ENCODE results near the gene IKBKG. TPM values are rescaled to one million over a fixed set of nuclear protein-coding genes. Genes with fewer than 3 reads are reported as not detected.
"Not testable (repeated sequence)": the region's sequence is repeated elsewhere in the genome, so short reads cannot be mapped to it uniquely, and the experiment has no call there.

The IKBKG gene
- total RNA-seq, 1 donor from 2014 or later, result 5.4 TPM

DNA sequence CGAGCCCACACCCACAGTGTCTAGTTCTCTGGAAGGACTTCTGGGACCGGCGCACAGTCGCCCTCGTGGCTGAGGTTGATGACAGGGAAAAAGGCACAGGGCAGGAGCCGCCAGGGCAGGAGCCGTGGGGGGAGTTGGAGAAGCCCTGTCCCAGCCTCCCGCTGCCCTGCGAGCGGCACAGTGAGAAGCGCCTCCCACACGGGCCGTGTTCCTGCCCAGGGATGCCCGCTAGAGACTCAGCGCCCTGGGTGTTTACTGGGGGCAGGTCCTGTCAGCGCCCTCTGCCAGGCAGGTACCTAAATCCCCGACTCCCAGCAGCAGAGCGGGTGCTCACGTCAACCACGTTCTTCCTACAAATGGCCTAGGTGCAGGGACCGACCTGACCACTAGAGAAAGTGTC is 11.5 kb downstream of the IKBKG start:
- not testable (repeated sequence) for DNase-seq

DNA sequence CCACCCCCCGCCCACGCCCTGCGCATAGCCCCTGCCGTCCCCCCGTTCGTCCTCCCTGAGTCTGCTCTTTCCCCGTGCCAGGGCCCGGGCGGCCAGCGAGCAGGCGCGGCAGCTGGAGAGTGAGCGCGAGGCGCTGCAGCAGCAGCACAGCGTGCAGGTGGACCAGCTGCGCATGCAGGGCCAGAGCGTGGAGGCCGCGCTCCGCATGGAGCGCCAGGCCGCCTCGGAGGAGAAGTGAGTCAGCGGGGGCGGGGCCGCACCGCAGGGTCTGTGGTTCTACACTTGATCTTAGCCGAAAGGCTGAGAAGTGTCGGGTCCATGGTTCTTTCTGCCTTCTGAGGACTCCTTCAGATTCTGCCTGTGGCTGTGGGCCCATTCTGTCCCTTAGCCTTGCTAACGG is 12.9 kb downstream of the IKBKG start:
- DNase-seq, result not testable (repeated sequence)

DNA sequence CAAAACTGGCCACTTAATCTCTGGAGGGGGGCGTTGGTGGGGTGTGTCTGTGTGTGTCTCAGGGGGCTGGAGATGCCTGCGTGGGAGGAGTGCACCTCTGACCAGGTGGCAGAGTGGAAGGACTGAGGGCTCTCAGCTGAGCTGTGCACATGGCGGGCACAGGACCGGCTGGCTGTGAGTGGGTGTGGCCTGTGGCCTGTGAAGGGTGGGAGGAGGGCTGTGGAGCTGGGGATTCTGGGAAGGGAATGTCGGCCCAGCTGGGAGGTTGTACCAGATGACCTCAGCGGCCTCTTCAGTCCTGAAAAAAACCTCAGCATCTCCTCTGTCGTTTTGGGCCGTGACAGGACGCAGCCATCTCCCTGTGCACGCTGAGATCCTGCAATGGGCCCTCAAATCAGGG is 14.9 kb downstream of the IKBKG start:
- DNase-seq, result not testable (repeated sequence)

DNA sequence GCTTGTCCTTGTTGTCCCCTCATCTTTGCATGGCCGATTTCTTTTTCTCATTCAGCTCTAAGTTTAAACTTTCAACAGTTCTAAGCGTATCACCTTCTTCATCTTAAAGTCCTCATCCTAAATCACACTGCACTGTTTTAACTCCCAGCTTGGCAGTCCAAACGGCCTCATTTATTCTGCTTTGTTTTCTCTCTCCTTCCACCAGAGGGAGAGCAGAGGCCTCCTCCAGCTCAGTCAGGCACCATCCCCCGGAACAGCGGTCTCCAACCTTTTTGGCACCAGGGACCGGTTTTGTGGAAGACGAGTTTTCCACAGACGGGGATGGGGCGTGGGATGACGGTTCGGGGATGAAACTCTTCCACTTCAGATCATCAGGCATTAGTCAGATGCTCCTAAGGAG is 22.9 kb downstream of the IKBKG start:
- DNase-seq, result not testable (repeated sequence)

DNA sequence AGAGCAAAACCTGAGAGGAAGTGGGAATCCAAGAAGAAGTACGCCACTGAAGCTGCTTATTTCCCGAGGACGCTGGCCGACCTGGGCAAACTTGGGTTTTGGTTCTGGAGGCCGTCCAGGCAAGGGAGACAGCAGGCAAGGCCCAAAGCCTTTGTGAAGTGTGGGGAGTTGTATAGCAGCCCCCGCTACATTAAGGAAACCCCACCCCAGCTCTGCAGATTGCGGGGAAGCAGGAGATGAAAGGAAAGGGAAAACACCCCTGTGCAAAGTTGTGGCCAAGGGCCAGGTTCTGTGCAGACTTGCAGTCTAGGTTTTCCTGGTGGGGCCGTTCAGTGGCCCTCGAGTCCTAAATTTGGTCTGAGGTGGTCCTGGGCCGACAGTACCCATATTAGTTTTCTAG is 25.6 kb downstream of the IKBKG start:
- not testable (repeated sequence) for DNase-seq

DNA sequence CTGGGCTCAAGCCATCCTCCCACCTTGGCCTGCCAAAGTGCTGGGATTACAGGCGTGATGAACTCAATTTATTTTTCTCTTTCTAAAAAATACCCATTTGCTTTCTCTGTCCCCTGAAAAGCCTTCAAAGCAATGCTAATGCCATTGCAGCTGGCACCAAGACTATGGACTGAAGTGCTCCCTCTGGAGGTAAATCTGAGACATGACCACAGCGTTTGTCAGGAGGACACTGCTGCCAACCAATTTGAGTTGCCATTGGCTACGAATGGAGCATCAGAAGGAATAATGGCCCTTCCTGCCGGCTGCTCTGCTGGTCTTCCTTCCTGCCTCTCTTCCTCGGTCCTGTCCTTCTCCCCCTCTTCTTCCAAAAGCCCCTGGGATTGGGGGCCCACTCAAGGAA is 27.7 kb downstream of the IKBKG start:
- not testable (repeated sequence) for DNase-seq

DNA sequence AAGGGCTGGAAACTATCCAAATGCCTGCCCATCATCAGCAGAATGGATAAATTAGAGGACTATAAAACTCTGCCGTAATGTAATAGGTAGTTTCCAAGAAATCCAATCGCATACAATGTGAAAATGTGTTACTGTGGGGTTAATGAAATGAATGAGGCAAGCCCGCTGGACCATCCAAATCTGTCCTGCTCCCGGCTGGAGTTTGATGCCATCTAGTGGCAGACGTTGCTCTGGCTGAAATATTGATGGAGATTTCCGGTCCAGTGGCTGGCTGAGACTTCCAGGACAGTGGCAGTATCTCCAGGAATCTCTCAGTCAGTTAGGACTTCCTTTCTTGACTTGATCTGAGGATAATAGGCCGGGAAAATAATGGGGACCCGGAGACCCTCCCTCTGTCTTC is 35.6 kb downstream of the IKBKG start:
- DNase-seq, result not testable (repeated sequence)

DNA sequence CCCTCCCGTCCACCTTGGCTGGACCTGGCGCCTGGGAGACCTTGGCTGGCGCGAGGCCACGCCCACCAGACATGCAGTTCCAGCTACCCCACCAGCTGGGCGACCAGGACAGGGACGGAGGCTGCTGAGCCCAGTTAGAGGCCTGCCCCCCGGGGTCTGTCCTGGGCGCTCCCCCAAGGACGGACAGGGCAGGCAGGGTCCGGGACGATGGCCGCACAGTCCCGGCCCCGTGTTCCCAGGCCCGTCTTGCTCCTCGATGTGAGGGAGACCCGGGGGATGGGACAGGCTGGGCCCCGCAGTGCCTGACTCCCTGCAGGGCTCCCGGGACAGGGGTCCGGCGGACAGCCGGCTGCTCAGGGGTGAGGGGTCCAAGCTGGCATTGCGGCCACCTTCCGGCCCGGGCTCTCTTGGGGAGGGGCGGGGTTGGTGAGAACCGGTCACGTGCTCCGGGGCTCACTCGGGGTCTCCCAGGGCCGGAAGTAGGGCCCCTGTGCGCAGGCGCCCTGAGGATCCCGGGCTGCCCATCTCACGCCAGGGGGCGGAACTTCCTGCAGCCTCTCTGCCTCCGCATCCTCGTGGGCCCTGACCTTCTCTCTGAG is 37.3 kb downstream of the IKBKG start, which contains the start of gene CTAG1A:
Gene CTAG1A, plus strand, starts transcription at position 549 of the 599 bp plus-strand sequence. CDS start 74 bp downstream, outside the sequence.
- DNase-seq, result not testable (repeated sequence)

DNA sequence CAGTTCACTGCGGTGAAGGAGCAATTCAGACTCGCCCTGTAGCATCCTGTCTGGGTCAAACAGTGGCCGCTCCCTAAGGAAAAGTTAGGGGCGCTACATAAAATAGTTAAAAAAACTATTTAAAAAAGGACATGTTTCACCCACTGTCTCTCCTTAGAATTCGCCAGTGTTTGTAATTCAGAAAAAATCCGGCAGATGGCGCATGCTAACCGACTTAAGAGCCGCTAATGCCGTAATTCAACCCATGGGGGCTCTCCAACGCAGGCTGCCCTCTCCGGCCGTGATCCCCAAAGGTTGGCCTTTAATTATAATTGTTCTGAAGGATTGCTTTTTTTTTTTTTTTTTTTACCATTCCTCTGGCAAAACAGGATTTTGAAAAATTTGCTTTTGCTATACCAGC is 43.0 kb downstream of the IKBKG start:
- not testable (repeated sequence) for DNase-seq

DNA sequence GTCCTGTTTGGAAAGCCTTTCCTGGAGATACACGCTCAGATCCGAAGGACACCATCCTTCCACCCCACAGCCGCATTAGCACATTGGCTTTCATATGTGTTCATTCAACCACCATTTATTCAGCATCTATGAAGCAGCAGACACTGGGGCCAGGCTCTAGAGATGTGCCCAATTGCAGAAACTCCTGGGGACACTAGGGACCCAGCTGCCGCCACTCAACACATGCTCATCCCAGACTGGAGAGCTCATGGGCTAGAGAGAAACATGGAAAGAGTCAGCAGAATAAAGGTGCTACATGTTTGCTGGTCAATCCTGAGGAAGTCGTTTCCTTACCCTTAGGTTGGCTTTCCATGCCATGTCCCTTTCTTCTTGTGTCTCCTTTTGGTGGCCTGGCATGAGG is 45.1 kb downstream of the IKBKG start:
- DNase-seq, result no peak

DNA sequence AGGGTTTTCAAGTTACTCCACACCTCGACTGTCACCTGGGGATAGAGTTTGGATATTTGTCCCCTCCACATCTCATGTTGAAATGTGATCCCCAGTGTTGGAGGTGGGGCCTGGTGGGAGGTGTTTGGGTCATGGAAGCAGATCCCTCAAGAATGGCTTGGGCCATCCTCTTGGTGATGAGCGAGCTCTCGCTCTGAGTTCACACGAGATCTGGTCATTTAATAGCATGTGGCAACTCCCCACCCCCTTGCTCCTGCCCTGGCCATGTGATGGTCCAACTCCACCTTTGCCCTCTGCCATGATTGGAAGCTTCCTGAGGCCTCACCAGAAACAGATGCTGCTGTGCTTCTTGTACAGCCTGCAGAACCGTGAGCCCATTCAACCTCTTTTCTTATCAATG is 45.8 kb downstream of the IKBKG start:
- DNase-seq, result no peak

DNA sequence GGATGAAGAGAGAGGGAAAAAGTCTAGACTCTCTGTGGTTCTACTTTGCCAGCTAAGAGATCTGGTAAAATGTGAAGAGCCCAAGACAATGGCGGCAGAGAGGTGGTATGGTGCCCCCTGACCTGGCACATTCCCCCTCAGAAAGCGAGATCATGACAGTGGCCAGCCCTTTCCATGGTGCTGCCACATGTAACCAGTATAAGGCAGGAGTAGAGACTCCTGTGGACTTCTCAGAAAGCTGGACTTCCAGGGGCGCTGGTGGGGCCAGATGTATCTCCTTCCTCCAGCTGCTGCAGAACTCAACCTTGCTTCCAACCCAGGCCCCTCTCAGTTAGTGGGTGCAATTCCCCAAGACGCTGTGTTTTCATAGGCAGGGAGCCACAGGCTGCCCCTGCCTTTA is 47.1 kb downstream of the IKBKG start:
- DNase-seq, result no peak

DNA sequence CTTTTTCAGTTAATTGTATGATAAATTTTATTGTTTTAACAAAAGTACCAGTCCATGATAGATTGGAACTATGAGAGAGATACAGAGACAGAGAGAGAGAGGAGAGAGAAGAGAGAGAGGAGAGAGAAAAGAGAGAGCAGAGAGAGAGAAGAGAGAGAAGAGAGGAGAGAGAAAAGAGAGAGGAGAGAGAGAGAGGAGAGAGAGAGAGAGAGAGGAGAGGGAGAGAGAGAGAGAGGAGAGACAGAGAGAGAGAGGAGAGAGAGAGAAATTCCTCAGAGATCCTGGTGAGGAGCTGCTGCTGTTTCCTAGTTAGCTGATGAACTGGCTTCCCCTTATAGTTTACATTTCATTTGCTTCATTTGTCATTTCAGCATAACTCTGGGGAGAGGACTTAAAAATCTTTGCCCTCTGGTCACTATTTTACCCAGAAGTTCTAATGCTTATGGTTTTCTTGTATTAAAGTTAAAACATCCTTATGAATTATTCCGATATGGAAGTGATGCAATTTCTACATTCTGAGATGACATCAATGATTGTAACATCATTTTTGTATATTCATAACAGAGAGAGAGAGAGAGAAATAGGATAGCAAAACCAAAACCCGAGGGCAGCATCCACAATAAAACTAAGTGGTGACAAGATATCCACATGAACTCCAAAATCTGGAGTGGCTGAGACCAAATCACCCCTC is 48.3 kb downstream of the IKBKG start:
- DNase-seq, result no peak

DNA sequence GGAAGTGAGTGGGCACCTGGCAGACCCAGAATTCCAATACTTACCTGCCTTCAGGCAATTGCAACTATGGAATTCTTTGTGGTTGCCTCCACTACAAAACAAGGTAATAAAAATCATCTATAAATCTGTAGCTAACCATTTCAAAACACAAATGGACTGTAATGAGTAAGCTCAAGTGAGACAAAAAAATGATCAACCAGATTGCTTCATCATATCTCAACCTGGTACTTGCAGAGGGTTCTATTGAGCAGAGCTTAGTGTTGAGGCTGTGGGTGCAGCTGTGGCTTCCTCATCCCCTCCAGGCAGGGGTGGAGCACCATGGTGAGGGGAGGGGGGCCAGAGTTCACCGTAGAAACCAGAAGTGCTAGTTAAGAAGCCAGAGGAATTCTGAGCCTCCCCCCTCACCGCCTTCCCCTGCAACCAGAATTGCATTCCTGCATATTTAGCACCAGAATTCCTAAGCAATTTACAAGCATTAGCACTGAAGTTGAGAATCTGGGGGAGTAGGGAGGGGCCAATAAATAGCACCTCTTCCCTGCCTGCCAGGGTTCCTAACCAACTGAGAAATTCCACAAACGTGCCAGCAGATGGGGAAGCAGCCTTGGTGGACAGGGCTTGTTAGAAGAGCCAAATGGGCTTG is 49.0 kb downstream of the IKBKG start:
- DNase-seq, result peak; percentile 11

DNA sequence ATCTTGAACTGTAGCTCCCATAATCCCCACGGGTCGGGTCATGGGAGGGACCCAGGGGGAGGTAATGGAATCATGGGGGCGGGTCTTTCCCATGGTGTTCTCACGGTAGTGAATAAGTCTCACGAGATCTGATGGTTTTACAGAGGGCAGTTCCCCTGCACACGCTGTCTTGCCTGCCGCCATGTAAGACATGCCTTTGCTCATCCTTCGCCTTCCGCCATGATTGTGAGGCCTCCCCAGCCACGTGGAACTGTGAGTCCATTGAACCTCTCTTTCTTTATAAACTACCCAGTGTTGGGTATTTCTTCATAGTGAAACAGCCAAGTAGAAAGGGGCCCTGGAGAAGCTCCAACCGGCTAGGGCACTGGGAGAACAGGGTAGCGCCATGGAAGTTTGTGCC is 49.8 kb downstream of the IKBKG start:
- DNase-seq, result no peak

DNA sequence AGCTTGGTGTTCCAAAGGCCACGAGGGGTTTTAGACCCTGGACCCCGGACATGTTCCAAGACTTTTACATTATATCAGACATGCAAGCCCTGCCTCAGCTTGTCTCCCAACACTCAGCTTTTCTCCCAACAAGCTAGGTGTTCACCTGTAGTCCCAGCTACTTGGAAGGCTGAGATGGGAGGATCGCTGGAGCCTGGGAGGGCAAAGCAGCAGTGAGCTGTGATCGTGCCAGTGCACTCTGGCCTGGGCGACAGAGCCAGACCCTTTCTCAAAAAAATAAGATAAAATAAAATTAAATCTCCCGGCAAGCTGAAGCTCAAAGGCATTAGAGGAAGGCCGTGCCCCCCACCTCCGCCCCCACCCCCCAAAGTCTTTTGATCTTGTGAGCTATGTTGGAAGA is 51.2 kb downstream of the IKBKG start:
- DNase-seq, result no peak

DNA sequence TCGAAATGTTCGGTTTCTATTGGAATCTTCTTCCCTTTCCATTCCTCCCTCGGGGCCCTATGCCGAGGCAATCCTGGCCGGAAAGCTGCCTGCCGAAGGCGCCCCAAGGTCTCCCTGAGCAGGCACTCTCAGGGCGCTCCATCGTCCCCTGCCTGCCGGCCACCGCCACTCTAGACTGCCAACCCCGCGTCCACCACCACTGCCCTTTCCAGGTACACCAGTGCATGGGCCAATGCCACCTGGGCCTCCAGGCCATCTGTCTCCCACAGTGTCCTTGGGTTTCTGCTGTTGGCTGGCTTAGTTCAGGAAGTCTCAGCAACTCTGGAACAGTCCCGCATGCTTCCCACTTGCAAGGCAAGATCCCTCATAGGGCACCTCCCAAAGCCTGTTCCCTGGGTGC is 52.1 kb downstream of the IKBKG start:
- no peak for DNase-seq

DNA sequence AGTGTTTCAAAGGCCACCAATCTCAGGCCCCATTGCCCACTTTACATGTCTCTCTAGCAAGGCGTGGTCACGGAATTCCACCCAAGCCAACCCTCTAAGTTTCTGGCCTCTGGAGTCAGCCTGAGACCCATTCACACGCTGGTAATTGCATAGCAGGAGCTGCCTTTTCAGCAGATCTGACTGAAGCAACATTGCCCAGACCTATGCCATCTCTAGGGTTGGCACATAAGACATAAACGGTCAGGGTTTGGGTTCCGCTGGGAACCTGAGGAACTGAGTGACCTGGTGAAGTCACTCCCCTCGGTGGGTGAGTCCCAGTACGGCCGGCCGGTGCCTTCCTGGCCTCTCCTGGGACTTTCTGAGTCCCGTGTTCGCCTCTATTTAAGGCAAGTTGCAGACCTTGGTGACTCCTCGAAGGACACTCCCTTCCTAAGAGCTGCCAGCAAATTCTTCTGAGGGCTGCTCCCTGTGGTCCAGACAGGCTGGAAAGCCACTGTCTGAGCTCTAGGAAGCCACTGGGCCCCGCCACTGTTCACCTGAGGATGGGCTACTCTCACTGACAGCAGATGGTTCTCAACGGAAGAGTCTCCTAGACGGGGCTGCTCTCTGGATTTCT is 53.4 kb downstream of the IKBKG start:
- DNase-seq, result no peak

DNA sequence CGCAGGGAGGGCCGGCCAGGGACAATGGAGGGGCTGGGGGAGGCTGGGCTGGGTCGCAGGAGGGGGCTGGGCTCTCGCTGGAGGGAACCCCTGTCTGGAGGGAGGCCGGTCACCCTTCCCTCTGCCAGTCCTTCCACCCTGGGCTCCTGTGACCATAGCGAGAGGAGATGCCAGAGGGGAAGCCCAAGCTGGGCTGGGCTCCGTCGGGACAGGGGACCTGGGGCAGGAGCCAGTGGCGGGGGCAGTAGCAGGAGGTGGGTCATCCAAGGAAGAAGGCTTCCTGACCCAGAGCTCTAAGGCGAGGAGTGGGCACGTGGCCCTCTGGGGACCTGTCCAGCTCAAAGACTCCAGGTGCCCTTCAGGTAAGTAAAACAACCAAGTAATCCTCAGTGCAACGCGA is 54.8 kb downstream of the IKBKG start:
- no peak for DNase-seq

DNA sequence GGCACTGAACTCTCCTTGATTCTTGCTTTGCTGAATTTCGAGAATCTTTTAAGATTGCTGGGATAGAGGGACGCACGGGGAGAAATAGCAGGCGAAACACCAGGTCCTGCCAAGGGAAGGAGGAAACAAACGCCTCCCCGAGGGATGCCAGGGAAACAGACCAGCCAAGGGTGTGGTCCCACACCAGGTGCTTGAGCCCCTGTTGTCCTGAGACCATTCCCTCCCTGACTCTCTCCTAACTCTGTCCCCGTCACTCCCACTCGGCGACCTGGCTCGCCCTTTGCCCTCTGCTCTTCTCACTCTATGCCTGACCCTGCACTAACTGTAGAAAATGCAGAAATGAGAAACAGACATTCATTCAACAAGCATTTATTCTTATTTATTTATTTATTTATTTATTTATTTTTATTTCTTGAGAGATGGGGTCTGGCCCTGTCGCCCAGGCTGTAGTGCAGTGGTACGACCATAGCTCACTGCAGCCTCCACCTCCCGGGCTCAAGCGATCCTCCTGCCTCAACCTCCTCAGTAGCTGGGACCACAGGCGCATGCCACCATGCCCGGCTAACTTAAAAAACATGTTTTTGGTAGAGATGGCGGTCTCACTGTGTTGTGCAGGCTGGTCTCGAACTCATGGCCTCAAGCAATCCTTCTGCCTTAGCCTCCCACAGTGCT is 55.5 kb downstream of the IKBKG start:
- no peak for DNase-seq

DNA sequence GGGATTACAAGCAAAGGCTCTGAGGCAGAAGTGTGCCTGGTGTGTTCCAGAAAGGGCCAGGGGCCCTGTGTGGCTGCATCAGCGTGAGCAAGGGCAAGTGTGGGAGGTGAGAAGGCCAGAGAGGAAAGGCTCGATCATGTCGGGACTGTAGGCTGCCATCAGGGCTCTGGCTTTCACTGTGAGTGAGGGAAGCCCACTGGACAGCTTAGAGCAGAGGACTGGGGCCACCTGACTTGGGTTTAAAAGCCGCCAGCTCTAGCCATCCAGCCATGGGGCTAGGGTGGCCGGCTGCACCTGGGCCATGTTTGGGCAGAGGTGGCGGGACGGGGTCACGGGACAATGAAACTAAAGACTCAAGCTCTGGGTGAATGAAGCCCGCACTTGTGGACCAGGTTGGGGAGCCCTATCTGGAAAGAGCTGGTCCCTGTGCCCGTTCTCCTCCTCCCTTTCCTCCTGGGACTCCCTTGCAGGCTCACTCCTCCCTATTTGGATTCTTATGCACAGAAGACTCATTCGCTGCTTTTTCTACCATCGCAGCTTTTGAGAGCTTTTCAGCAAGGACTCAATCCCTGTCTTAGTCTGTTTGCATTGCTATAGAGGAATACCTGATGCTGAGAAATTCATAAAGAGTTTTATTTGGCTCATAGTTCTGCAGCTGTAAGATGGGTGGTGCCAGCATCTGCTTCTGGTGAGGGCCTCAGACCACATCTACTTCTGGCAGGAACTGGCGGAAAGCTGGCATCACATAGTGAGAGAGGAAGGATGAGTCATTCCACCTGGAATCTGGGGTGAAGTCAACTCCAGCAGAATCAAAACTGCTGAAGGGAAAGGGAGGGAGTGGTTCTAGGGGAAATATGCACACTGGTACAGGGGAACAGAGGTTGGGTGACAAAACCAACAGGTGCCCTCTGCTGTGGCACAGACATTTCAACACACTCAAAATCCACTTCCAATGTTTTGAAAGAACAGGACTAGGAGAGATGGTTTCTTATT is 56.3 kb downstream of the IKBKG start:
- no peak for DNase-seq
